Mucosa of stomach (tissue), 1 donor: ENCODE results near the gene SLC9A1.
A peak's percentile ranks its signal among the peaks of the same experiment; 100 is the strongest.

Experiments
- H3K27me3 ChIP-seq: one replicate; pipeline ENCODE4 v1.7.0; 2013; ENCODE audit warnings: mild to moderate bottlenecking, low read length; ENCODE audit not compliant: control insufficient read depth, insufficient read depth
- H3K36me3 ChIP-seq: one replicate; pipeline ENCODE4 v1.7.0; 2013; ENCODE audit warnings: low read length; ENCODE audit not compliant: control insufficient read depth, insufficient read depth
- H3K4me1 ChIP-seq: one replicate; pipeline ENCODE4 v1.7.0; 2013; ENCODE audit warnings: mild to moderate bottlenecking, low read length; ENCODE audit not compliant: control insufficient read depth, insufficient read depth
- H3K4me3 ChIP-seq: one replicate; pipeline ENCODE4 v1.7.0; 2013; ENCODE audit warnings: low read length
- H3K9ac ChIP-seq: one replicate; pipeline ENCODE4 v1.7.0; 2013; ENCODE audit warnings: mild to moderate bottlenecking, low read length, moderate library complexity
- H3K9me3 ChIP-seq: one replicate; pipeline ENCODE4 v1.7.0; 2013; ENCODE audit warnings: mild to moderate bottlenecking, low read length, moderate library complexity; ENCODE audit not compliant: control insufficient read depth
- donor health status: Pancreatic carcinoma.

SLC9A1 gene

DNA sequence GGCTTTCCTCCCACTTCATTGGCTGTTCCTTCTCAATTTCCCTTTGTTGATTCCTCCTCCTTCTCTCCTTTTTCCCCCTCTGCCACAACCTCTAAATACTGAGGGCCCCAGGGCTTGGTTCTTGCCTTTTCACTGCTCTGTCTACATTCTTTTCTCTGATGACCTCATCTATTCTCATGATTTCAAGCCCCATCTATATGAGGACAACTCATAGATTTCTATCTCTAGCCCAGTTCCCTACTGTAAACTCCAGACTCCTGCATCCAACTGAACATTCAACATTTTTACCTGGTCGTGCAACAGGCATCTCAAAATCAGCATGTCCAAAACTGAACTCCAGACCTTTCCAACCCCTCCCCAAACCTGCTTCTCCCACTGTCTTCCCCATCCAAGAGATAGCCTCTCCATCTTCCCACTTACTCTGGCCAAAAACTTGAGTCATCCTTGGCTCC is 11.5 kb upstream of the SLC9A1 start:
- no peak overlapping the region for H3K4me3 ChIP-seq
- H3K9me3 ChIP-seq, result no peaks in the 10 kb centered on the region
- H3K9ac ChIP-seq, result no peak overlapping the region
- no peaks in the 10 kb centered on the region for H3K27me3 ChIP-seq
- H3K36me3 ChIP-seq, result no peaks in the 10 kb centered on the region
- peaks cover 20% of the 10 kb centered on the region for H3K4me1 ChIP-seq

DNA sequence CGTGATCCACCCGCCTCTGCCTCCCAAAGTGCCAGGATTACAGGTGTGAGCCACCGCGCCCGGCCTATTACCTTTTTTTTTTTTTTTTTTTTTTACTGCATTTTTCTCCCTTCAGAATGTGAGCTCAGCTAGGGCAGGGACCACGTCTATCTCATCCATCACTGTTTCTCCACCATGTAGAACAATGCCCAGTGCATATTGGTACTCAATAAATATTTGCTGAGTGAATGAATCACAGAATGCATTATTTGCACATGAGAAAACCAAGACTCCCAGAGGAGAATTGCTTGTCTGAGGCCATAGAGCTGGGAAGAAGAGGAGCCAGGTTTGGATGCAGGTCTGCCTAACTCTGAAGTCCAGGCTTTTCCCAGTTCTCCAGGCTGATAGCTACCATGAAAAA is 8.2 kb upstream of the SLC9A1 start:
- no peak overlapping the region for H3K4me3 ChIP-seq
- peaks cover 23% of the 10 kb centered on the region for H3K4me1 ChIP-seq
- H3K36me3 ChIP-seq, result no peaks in the 10 kb centered on the region
- H3K9ac ChIP-seq, result no peak overlapping the region
- no peaks in the 10 kb centered on the region for H3K27me3 ChIP-seq
- H3K9me3 ChIP-seq, result no peaks in the 10 kb centered on the region

- no peaks in the 10 kb centered on the region for H3K27me3 ChIP-seq
- H3K9ac ChIP-seq, result no peak overlapping the region
- no peaks in the 10 kb centered on the region for H3K9me3 ChIP-seq
- no peak overlapping the region for H3K4me3 ChIP-seq
- H3K4me1 ChIP-seq, result peaks cover 23% of the 10 kb centered on the region
- H3K36me3 ChIP-seq, result no peaks in the 10 kb centered on the region
These were observed 7.2 kb upstream of the SLC9A1 start for GRCh38 chr1:27162090-27162489.

DNA sequence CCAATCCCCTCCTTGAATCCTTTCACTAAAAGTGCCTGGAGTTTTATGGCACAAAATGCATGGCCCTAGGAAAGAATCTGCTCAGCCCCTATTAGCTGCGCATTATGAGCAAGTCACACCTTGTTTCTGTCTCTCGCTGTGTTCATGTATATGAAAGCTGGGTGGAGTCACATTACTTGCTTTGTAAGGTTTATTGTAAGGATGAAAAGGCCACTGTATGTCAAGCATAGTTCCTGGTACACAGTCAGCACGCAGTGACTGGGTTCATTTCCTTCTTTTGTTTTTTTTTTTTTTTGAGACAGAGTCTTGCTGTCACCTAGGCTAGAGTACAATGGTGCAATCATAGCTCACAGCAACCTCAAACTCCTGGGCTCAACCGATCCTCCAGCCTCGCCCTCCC is 6.7 kb upstream of the SLC9A1 start:
- no peak overlapping the region for H3K4me3 ChIP-seq
- H3K9ac ChIP-seq, result peak overlapping the region; percentile 75
- H3K36me3 ChIP-seq, result no peaks in the 10 kb centered on the region
- no peaks in the 10 kb centered on the region for H3K9me3 ChIP-seq
- no peaks in the 10 kb centered on the region for H3K27me3 ChIP-seq
- peaks cover 23% of the 10 kb centered on the region for H3K4me1 ChIP-seq

DNA sequence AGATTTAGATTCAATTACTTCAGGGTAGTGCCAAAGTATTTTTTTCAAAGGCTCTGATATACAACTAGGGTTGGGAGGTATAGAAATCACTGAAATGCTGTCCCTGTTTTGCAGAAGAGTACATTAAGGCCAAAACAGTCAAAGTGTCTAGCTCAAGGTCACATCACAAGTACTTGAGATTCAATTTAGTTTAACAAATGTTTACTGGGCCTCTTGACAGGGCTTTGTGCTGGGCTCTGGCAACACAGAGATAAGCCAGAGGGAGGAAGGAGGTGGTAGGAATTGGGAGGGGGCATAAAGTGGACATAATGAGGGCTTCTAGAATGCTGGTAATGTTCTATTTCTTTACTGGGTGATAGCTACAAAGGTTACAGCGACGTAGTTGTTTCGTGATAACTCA is 2.3 kb upstream of the SLC9A1 start:
- H3K4me3 ChIP-seq, result no peak overlapping the region
- no peaks in the 10 kb centered on the region for H3K27me3 ChIP-seq
- H3K4me1 ChIP-seq, result peaks cover 24% of the 10 kb centered on the region
- H3K9me3 ChIP-seq, result no peaks in the 10 kb centered on the region
- H3K36me3 ChIP-seq, result no peaks in the 10 kb centered on the region
- H3K9ac ChIP-seq, result no peak overlapping the region

- H3K9ac ChIP-seq, result peak overlapping the region; percentile 98
- H3K9me3 ChIP-seq, result no peaks in the 10 kb centered on the region
- peaks cover 28% of the 10 kb centered on the region for H3K4me1 ChIP-seq
- H3K4me3 ChIP-seq, result peak overlapping the region; percentile 70
- no peaks in the 10 kb centered on the region for H3K36me3 ChIP-seq
- no peaks in the 10 kb centered on the region for H3K27me3 ChIP-seq
These were observed 395 bp downstream of the SLC9A1 start for GRCh38 chr1:27154469-27154990.

DNA sequence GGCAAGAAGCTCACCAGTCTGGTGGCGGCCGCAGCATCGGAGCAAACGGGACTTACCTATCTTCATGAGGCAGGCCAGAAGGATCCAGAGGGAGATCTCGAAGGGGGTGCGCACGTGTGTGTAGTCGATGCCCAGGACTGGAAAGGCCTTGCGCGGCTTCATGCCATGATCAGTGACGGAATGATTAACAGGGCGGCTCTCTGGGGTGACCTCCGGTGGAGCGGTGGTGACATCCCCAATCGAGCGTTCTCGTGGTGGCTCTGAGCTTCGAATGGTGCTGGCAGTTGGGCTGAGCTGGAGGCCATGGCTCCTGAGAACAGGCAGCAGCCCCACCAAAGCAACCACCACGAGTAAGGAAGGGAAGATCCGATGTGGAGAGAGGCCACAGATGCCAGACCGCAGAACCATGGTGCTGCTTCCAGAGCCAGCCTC is 982 bp downstream of the SLC9A1 start:
- no peaks in the 10 kb centered on the region for H3K36me3 ChIP-seq
- H3K27me3 ChIP-seq, result no peaks in the 10 kb centered on the region
- H3K9me3 ChIP-seq, result no peaks in the 10 kb centered on the region
- peaks cover 33% of the 10 kb centered on the region for H3K4me1 ChIP-seq
- peak overlapping the region; percentile 98 for H3K9ac ChIP-seq
- peak overlapping the region; percentile 70 for H3K4me3 ChIP-seq

GRCh38 chr1:27153549-27153886 is 1.4 kb downstream of the SLC9A1 start:
- peak overlapping the region; percentile 98 for H3K9ac ChIP-seq
- H3K27me3 ChIP-seq, result no peaks in the 10 kb centered on the region
- no peaks in the 10 kb centered on the region for H3K9me3 ChIP-seq
- peak overlapping the region; percentile 70 for H3K4me3 ChIP-seq
- peaks cover 38% of the 10 kb centered on the region for H3K4me1 ChIP-seq
- no peaks in the 10 kb centered on the region for H3K36me3 ChIP-seq

GRCh38 chr1:27152829-27153548 is 1.9 kb downstream of the SLC9A1 start:
- Histone ChIP-seq H3K36me3 (no peaks in the 10 kb centered on the region), H3K9me3 (no peaks in the 10 kb centered on the region), H3K27me3 (no peaks in the 10 kb centered on the region), H3K9ac (peak overlapping the region; percentile 98), H3K4me1 (peaks cover 43% of the 10 kb centered on the region), H3K4me3 (peak overlapping the region; percentile 70)

- Histone ChIP-seq H3K27me3 (no peaks in the 10 kb centered on the region), H3K9ac (peak overlapping the region; percentile 98), H3K4me3 (peak overlapping the region; percentile 70), H3K36me3 (no peaks in the 10 kb centered on the region), H3K4me1 (peaks cover 45% of the 10 kb centered on the region), H3K9me3 (no peaks in the 10 kb centered on the region)
These were observed 2.7 kb downstream of the SLC9A1 start for GRCh38 chr1:27152004-27152828.

- peaks cover 53% of the 10 kb centered on the region for H3K4me1 ChIP-seq
- no peaks in the 10 kb centered on the region for H3K36me3 ChIP-seq
- peak overlapping the region; percentile 32 for H3K9ac ChIP-seq
- H3K9me3 ChIP-seq, result no peaks in the 10 kb centered on the region
- H3K4me3 ChIP-seq, result no peak overlapping the region
- H3K27me3 ChIP-seq, result no peaks in the 10 kb centered on the region
These were observed 4.3 kb downstream of the SLC9A1 start for GRCh38 chr1:27150641-27151040.

DNA sequence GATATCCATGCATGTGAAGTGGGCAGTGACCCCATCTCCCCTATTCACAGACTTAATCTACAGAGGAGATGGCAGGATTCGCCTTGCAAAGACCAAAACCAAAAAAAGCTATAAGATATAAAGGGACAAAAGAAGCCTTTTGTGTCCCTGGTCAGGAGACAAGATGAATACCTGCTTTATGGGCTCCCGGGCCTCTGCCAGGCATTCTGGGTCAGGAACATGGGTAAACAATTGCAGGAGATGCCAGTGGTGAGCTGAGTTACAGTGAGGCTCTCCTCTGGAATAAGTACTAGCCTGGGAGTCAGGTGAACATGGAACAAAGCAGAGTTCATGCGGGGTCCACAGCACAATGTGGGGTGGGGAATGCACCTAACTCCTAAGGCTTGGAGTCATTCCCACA is 4.7 kb downstream of the SLC9A1 start:
- H3K36me3 ChIP-seq, result no peaks in the 10 kb centered on the region
- no peak overlapping the region for H3K4me3 ChIP-seq
- peaks cover 54% of the 10 kb centered on the region for H3K4me1 ChIP-seq
- no peaks in the 10 kb centered on the region for H3K9me3 ChIP-seq
- peak overlapping the region; percentile 32 for H3K9ac ChIP-seq
- no peaks in the 10 kb centered on the region for H3K27me3 ChIP-seq
